Right forelimb (tissue), 1 donor: ENCODE results near the gene ZNF333.

Experiments used
- DNase-seq: peaks from one replicate; pipeline ENCODE4 v3.0.0-alpha.2; 2018

The ZNF333 gene

DNA sequence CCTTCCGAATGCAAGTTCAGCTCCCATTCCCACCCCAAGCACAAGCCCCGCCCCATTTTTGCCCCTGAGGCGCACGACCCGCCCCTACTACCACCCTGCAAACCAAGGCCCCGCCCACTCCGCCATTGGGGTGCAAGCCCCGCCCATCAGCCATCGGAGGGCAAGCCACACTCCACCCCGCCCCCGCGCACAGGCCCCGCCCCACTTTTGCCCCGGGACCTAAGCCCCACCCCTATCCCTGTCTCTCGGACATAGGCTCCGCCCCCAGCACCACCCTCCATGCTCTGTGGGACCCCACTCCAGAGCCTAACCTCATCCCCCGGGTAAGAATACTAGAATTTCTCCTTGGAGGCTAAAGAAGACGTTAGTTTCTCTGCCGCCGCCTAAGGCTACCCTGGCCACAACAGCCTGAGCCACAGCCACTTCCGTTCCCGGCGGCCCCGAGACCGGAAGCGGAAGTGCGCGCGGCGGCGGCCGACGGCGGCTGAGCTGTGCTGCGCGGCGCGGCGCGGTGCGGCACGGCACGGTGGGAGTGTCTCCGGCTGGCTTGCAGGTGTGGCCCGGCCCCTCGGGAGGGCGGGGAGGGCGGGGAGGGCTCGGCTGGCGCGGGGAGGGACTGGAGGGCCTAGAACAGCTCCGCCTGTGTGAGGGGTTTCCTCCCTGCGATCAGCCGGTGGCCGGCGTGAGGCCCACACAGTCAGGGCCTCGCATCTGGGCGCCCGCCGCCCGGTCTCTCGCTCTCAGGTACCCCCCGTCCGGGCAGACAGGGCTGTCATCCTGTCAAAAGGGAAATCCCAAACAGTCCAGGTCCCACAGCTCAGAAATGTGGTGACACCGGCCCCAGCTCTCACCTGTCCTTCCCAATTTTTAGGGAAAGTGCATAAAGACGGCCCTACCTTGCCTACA lies at the start of gene ZNF333:
Gene ZNF333 (plus strand): TSS at position 451 of the 906 bp plus-strand sequence. CDS start 3,444 bp downstream, outside the sequence.
- DNase-seq = peak; percentile 95

DNA sequence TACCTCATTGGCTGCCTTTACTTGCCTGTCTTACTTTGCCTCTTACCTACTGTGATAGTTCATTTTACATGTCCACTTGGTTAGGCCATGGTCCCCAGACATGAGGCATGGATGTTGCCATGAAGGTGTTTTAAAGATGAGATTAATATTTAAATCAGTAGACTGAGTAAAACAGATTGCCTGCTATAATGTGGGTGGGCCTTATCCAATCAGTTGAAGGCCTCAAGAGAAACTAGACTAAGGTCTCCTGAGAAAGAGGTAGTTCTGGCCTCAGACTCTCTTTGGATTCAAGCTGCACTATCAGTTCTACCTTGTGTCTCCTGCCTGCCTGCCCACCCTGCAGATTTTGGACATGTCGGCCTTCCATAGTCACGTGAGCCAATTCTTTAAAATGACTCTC lies 41.3 kb upstream of the ZNF333 start:
- DNase-seq = no peak

DNA sequence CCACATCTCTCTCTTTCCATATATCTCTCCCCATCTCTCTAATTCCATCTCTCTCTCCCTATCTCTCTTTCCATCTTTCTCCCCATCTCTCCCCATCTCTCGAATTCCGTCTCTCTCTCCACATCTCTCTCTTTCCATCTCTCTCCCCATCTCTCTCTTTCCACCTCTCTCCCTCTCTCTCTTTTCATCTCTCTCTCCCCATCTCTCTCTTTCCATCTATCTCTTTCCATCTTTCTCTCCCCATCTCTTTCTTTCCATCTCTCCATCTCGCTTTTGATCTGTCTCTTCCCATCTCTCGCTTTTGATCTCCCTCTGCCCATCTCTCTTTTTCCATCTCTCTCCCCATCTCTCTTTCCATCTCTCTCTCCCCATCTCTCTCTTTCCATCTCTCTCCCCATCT lies 40.8 kb upstream of the ZNF333 start:
- no peak for DNase-seq

DNA sequence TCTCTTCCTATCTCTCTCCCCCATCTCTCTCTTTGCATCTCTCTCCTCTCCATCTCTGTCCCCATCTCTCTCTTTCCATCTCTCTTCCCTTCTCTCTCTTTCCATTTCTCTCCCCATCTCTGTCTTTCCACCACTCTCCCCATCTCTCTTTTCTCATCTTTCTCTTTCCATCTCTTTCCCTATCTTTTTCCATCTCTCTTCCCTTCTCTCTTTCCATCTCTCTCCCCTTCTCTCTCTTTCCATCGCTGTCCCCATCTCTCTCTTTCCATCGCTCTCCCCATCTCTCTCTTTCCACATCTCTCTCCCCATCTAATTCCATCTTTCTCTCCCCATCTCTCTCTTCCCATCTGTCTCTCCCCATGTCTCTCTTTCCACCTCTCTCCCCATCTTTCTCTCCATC lies 39.7 kb upstream of the ZNF333 start:
- DNase-seq = no peak

DNA sequence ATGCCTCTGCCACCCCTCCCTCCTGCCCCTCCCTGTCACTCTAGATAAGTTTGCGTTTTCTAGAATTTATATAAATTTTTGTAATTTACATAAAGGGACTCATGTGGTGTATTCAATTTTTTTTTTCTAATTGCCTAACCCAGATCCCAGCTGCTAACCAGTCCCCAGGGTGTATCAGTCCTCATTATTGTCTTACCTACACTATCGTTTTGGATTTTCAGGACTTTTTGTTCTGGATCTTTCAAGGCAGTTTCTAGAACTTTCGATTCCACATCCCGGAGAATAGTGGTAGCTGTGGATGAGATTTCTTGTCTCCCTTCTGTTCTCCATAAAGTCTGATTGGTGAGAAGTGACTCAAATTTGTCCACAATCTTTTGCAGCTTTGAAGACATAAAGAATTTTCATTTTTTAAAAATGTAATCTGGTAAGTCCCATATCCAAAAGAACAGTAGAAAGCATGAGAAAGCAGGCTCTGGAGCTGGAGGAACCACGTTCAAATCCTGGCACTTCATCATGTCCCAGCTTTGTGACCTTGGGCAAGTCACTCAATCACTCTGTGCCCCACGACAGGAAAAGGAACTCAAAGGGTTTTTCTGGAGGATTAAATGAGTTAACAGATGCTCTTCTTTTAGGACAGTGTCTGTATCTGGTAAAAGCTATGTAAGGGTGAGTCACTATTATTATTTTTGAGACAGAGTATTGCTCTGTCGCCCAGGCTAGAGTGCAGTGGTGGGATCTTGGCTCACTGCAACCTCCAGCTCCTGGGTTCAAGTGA lies 34.9 kb upstream of the ZNF333 start:
- no peak for DNase-seq

DNA sequence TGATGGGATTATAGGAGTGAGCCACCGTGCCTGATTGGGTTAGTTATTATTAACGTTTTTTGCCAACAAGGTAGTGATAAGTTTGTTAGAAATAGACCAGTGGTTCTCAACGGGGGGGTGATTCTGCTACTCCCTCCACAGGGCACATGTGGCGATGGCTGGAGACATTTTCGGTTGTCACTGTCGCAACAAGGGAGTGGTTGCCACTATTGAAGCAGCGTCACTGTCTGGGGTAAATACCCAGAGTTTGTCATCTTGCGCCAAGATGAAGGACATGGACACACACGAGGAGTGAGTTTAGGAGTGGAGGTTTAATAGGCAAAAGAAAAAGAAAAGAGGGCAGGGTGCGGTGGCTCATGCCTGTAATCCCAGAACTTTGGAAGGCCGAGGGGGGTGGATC lies 34.1 kb upstream of the ZNF333 start:
- DNase-seq = no peak

DNA sequence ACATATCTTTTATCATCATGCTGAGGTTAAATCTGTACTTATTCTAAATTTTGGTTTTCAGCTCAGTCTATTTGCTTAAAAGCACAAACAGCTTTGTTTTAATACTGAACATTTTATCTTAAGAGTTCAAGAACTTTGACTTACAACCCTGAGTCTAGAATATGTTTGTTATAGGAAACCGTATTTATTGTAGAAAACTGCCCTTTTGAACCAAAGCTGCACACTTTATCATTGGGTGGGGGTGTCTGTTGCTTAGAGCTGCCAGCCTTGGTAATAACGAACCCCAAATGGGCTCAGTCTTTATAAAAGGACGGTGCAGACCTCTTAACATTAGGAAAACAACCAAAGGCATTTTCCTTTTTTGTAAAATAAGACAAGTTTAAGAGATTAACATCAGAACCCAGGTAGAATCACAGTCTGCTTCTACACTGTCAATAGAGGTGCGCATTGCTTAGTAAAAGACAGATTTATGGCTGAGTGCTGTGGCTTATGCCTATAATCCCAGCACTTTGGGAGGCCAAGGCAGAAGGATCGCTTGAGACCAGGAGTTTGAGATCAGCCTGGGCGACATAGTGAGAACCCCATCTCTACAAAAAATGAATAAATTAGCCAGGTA lies 29.9 kb upstream of the ZNF333 start:
- no peak for DNase-seq

DNA sequence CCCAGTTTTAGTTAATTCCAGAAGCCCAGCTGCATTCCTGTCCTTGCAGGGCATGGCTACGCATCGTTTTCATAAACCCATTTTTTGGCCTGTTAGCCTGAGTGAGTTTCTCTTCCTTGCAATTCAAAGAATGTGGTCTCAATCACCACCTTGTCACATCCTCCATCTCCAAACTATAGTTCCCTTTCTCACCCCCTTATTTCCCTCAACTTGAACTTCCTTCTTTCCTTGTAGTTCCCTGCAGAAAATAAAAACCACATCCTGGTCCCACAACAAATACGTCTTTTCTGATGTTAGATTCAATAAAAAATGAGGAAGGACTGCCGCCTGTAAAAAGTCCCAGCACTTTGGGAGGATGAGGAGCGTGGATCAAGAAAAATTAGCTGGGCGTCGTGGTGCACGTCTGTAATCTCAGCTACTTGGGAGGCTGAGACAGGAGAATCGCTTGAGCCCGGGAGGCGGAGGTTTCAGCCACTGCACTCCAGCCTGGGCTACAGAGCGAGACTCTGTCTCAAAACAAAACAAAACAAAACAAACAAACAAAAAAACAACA lies 28.4 kb upstream of the ZNF333 start:
- no peak for DNase-seq

DNA sequence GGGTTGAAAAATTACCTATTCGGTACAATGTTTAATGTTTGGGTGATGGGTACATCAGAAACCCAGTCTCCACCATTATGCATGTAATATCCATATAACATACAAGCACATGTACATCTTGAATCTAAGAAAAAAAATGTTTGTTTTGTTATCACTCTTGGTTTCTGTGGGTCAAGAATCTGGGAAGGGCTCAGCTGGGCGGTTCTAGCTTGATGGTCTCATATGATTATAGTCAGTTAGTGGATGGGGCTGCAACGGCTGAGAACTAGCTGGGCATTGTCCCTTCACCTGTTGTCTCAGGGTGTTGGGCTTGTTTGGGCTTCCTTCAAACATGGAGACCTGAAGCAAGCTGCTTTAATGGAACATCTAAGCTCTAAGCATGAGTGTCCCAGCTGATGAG lies 19.9 kb upstream of the ZNF333 start:
- DNase-seq = no peak

DNA sequence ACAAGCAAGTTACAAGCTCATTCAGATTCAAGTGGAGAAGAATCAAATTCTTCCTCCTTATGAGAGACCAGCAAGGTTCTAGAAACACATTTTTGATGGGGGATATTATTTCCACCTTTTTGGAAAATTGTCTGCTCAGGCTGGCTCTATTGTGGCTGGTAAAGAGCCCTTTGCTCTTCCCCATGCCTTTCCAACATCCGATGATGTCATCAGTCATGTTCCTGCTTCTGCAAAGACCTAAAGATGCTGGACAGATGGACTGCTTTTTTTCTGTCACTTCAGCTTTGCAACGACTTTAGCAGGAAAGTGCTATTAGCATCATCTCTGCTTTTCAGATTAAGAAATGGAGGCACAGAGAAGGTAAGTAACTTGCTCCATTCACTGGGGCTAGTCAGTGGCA lies 19.4 kb upstream of the ZNF333 start:
- no peak for DNase-seq

DNA sequence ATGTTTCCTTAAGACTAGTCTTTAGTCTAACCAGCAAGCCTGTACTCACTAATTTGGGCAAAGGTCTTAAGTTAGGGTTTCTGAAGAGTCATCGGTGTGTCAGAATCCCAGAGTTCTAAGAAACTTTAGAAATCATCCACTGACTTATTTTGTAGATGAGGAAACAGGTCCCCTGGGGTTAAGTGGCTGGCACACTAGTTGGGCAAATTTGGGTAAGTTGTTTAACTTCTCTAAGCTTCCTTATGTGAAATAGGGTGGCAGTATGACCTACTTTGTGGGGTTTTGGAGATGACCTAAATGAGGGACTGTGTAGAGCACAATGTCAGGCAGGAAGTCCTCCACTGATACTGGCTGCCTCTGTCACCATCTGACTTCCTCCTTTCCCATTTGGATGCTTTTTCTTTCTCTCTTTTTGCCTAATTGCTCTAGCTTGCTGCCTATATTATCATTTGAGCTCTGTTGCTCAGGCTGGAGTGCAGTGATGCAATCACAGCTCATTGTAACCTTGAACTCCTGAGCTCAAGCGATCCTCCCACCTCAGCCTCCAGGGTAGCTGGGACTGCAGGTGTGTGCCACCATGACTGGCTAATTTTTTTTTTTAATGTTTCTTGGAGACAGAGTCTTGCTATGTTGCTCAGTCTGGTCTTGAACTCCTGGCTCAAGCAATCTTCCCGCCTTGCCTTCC lies 17.5 kb upstream of the ZNF333 start:
- no peak for DNase-seq

DNA sequence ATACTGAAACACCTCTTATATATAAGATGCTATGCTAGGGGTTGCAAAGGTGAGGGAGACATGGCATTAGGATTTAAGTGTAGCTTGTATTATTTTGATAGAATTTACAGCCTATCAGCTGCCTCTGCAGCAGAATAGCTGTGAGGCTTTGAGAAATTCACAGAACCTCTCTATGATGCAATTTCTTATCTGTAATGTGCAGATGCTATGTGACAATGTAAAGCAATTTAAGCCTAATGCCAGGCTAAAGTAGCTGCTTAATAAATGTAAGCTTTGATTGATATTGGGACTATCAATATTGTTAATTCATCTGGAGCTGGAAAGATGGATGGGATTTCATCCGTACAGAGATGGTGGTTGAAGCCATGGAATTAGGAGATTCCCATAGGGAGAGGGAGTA lies 16.8 kb upstream of the ZNF333 start:
- no peak for DNase-seq

DNA sequence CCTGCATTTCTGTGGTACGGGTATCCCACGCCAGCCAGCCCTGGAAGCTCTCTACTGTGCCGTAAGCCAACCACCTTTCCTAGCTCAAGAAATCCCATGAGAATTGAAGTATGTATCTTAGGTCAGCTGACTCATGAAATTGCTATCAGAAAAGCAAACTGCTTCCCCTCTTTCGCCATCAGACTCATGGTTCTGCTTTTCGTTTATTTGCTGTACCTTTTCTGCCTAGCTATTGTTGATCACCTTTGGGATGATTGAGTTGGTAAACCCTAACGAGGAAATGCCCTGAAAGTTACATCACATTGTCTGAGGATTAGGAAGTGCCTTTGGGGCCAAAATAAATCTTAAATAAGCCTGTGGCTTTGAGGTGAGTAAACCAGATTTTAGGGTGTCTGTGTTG lies 15.1 kb upstream of the ZNF333 start, which contains the start of gene ADGRE3:
Gene ADGRE3 (minus strand): TSS at position 81 of the 400 bp plus-strand sequence. CDS start 74 bp downstream, at position 7.
- no peak for DNase-seq

DNA sequence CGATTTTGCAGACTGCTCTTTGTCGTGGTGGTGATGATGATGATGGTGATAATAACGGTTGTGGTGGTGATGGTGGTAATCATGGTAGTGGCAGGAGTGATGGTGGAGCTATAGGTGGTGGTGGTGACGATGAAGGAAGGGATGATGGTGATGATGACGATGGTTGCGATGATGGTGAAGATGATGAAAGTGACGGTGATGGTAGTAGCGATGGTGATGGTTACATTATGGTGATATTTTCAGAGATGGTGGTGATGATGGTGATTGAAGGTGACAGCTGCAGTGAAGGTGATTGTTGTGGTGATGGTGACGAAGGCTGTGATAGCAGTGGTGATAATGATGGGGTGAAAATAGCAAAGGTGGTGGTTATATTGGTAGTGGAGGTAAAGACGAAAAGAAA lies 13.1 kb upstream of the ZNF333 start:
- no peak for DNase-seq

DNA sequence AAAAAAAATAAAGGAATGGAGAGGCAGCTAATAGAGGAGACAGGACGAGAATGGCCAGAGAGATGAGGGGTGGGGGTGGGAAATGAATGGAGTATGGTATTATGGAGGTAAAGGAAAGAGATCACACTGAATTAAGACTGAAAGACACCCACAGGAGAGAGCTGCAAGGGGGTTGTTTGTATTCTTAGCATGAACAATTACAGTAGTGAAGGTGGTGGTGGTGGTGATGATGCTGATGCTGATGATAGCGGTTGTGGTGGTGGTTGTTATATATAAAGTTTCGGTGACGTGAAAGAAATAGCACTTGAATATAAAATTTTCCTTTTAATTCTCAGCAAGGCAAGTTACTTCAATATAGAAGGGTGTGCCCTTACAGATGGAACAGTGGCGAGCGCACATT lies 12.4 kb upstream of the ZNF333 start:
- DNase-seq = no peak

DNA sequence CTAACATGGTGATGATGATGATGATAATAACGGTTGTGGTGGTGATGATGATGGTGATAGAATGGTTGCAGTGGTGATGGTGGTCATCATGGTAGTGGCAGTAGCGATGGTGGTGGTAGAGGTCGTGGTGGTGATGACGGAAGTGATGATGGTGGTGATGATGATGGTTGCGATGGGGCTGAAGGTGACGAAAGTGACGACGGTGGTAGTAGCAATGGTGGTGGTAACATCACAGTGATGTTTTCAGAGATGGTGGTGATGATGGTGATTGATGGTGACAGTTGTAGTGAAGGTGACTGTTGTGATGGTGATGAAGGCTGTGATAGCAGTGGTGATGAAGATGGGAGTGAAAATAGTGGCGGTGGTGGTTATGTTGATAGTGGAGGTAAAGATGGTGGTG lies 11.6 kb upstream of the ZNF333 start:
- no peak for DNase-seq

DNA sequence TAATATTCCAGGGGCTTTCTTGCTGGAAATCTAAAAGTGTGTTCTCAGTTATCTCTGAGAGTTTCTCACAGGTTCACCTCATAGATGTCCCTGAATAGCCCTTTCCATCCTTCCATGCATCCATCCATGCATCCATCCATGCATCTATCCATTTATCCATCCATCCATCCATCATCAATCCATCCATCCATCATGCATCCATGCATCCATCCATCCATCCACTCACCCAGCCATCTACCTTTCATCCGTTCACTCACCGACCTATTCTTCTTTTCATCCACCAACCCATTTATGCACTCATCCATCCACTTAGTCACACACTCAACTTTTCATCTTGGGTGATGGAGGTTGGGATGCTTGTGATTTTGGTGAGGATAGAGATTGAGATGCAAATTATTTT lies 7.8 kb upstream of the ZNF333 start:
- no peak for DNase-seq

DNA sequence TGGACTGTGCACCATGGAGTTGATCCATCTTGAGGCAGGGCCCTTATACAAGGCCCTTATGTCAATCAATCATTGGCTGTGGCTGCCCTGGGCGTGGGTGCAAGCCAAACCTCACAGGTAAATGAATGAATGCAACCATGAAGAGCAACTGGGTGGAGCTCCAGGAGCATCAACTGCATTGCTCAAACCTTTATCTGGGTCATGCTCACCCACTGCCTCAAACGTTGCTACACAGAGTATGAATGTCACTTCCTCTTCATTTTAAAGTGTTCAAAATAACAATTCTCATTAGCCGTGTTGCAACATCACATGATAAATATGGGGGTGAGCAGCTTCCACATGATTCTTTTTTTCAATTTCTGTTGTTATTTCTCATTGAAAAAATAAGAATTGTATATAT lies 6.4 kb upstream of the ZNF333 start:
- no peak for DNase-seq

DNA sequence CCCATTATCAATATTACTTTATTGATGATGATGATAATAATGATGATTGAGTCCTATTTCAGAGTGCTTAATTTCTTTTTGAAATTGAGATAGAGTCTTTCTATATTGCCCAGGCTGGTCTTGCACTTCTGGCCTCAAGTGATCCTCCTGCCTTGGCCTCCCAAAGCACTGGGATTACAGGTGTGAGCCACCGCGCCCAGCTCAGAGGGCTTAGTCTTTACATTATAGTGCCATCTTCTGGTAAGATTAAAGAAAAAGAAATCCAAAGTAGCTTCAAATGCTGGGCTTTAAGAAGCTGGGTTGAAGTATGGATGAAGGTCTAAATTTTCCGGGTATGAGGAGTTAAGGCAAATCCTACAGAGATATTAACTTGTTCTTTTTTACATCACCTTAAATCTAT lies 3.4 kb upstream of the ZNF333 start:
- no peak for DNase-seq

DNA sequence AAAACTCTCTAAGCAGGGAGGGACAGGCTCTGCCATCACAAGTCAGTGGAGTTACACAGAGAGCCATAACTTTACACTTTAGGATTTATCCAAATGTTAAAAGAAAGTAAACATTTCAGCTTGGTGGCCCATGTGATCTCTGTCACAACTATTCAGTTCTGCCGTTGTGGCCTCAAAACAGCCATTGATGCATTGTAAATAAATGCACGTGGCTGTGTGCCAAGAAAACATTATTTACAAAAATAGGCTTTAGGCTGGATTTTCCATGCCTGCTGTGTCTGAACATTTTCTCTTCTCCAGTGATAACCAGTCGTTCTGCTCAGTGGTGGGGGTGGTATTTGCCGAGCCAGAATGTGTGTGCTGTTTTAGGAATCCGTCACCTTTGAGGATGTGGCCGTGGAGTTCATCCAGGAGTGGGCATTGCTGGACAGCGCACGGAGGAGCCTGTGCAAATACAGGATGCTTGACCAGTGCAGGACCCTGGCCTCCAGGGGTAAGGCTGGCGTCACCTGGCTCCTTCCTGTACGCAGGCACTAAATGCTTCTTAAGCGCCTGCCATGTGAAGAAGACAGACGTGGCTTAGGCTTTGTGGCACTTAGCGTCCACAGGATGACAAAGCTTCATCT lies 4.9 kb downstream of the ZNF333 start:
- no peak for DNase-seq

DNA sequence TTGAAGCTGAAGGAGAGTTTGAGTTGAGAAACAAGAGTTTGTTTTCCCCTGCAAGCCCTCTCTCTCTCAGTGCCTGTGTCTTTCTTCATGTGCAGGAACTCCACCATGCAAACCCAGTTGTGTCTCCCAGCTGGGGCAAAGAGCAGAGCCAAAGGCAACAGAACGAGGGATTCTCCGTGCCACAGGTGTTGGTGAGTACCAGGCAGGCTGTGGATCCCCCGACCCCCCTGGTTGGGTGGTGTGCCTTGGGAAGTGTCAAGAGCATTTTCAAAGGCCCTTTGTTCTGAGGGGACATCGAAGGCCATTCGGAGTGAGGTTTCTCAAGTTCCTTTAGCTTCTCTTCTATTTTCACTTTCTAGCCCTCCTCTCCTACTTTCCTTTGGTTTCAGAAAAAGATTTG lies 5.6 kb downstream of the ZNF333 start:
- DNase-seq = no peak

DNA sequence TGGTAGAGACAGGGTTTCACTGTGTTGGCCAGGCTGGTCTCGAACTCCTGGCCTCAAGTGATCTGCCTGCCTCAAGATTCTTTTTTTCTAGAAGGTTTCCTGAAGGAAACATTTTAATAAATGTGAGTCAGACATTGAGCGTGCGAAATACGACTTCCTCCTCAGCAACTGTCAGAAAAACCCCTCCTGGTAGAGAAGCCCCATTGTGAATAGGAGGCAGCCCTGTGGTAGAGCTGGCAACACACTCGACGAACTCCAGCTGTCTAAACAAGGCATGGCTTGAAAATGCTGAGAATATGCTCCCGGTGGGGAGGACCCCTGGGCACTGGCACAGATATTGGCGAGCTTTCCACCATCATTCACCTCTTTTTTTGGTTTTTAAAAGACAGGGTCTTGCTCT lies 9.8 kb downstream of the ZNF333 start:
- no peak for DNase-seq
